Upper lobe of left lung (tissue), 6 donors: ENCODE data around the gene KIF15. TPM values are rescaled to one million over a fixed set of nuclear protein-coding genes. Genes with fewer than 3 reads are reported as not detected.

Source experiments
- ATAC-seq, 2 donors: fragments of 200-7000 bp; cut with Tn5 transposase; one replicate each; pipeline ENCODE4 v1.9.1; 2022; ENCODE audit warnings: mild to moderate bottlenecking in 2 of 2, moderate library complexity in 2 of 2; ENCODE audit not compliant: low FRiP score in 2 of 2
- DNase-seq, 2 donors: peaks; one replicate each; pipeline ENCODE4 v3.0.0-alpha.2; 2019 to 2020
- H3K27ac ChIP-seq, 4 donors: fragments of 200-600 bp; sonication (generic); one replicate each; pipeline ENCODE4 v1.5.1; 2016 to 2019
- H3K27me3 ChIP-seq, 4 donors: fragments of 200-600 bp; sonication (generic); one replicate each; pipeline ENCODE4 v1.5.1; 2017 to 2019
- H3K36me3 ChIP-seq, 4 donors: fragments of 200-600 bp; sonication (generic); one replicate each; pipeline ENCODE4 v1.5.1; 2016 to 2019
- H3K4me1 ChIP-seq, 4 donors: fragments of 200-600 bp; sonication (generic); one replicate each; pipeline ENCODE4 v1.5.1; 2018 to 2019
- H3K4me3 ChIP-seq, 4 donors: fragments of 200-600 bp; sonication (generic); one replicate each; pipeline ENCODE4 v1.5.1; 2017 to 2019; ENCODE audit warnings: mild to moderate bottlenecking in 2 of 4, moderate library complexity in 1 of 4
- H3K9me3 ChIP-seq, 4 donors: fragments of 200-600 bp; sonication (generic); one replicate each; pipeline ENCODE4 v1.5.1; 2018 to 2019
- CTCF ChIP-seq, 6 experiments: fragments of 450-650 bp in 4 of 6; fragments of 200-600 bp in 2 of 6; sonication (generic) in 2 of 6; IDR thresholded peaks; one replicate each; pipeline ENCODE4 v1.5.1; 2016 to 2019; ENCODE audit warnings: antibody characterized with exemption in 6 of 6
- EP300 ChIP-seq, 4 donors: sonication (generic); formaldehyde crosslinking; IDR thresholded peaks; one replicate each; pipeline ENCODE4 v1.5.1; 2017; ENCODE audit warnings: antibody characterized with exemption in 4 of 4, control low read depth in 2 of 4
- POLR2A ChIP-seq, 4 donors: fragments of 450-650 bp; IDR thresholded peaks; one replicate each; pipeline ENCODE4 v1.5.1; 2016 to 2017; ENCODE audit warnings: antibody characterized with exemption in 4 of 4, mild to moderate bottlenecking in 2 of 4
- POLR2AphosphoS5 ChIP-seq, 2 donors: sonication (generic); formaldehyde crosslinking; IDR thresholded peaks; one replicate each; pipeline ENCODE4 v1.5.1; 2017; ENCODE audit warnings: antibody characterized with exemption in 2 of 2
- WGBS, 2 donors: methylation state at CpG; one replicate each; pipeline ENCODE4 v1.1.5; 2017 to 2018; 5-methylcytosine and 5-hydroxymethylcytosine counted together
- total RNA-seq, 6 donors: library from RNA; depleted of rRNA in 4 of 6; stranded (reverse); fragments of >200 nt in 4 of 6; gene quantifications; one replicate each; pipeline versions ENCODE4 v1.1.0 to v1.2.1, GENCODE V29; 2016 to 2021
- donor health status: DM: no; HTN: no; CAD: no; lungs with moderate emphysema.
- donor health status: DM: no; HTN: yes; CAD: no; lungs with severe emphysema.

Gene KIF15
- total RNA-seq, 6 donors from 2014 or later, result 0.69 to 2.3 (median 0.89) TPM; not detected in 1

GRCh38 chr3:44762690-44763089 is 1.1 kb downstream of the KIF15 start:
- H3K36me3 ChIP-seq, result peaks cover 0 to 8% (median 0%) of the 10 kb centered on the region in 4 donors
- DNase-seq (no peak), ATAC-seq (no peak)
- no peaks in the 10 kb centered on the region for H3K27me3 ChIP-seq
- 25 to 47% methylated on average over 5 of the region's 5 CpGs for WGBS, 2 donors
- peaks cover 12 to 26% (median 16%) of the 10 kb centered on the region in 4 donors for H3K4me1 ChIP-seq
- TF ChIP-seq CTCF (IDR thresholded peaks at IDR 0.05) (no peak), POLR2A (IDR thresholded peaks at IDR 0.05) (no peak), EP300 (IDR thresholded peaks at IDR 0.05) (no peak), POLR2AphosphoS5 (IDR thresholded peaks at IDR 0.05) (no peak)
- peaks cover 0 to 5% (median 0%) of the 10 kb centered on the region in 4 donors for H3K9me3 ChIP-seq
- no peak overlapping the region for H3K27ac ChIP-seq
- no peak overlapping the region for H3K4me3 ChIP-seq

GRCh38 chr3:44764248-44764647 is 2.7 kb downstream of the KIF15 start:
- Histone ChIP-seq H3K27ac (no peak overlapping the region), H3K9me3 (peaks cover 0 to under 1% (median 0%) of the 10 kb centered on the region in 4 donors), H3K27me3 (no peaks in the 10 kb centered on the region), H3K4me3 (no peak overlapping the region), H3K36me3 (no peaks in the 10 kb centered on the region), H3K4me1 (peaks cover 12 to 26% (median 16%) of the 10 kb centered on the region in 4 donors)
- no peak for DNase-seq
- ATAC-seq, result no peak
- TF ChIP-seq EP300 (IDR thresholded peaks at IDR 0.05) (no peak), POLR2AphosphoS5 (IDR thresholded peaks at IDR 0.05) (no peak), POLR2A (IDR thresholded peaks at IDR 0.05) (no peak), CTCF (IDR thresholded peaks at IDR 0.05) (no peak)

GRCh38 chr3:44771424-44772098 is 10.0 kb downstream of the KIF15 start:
- no peaks in the 10 kb centered on the region for H3K36me3 ChIP-seq
- TF ChIP-seq POLR2AphosphoS5 (IDR thresholded peaks at IDR 0.05), result no peak
- no peak for TF ChIP-seq EP300 (IDR thresholded peaks at IDR 0.05)
- no peak for TF ChIP-seq POLR2A (IDR thresholded peaks at IDR 0.05)
- no peak for TF ChIP-seq CTCF (IDR thresholded peaks at IDR 0.05)
- H3K4me3 ChIP-seq, result no peak overlapping the region
- H3K9me3 ChIP-seq, result peaks cover 5 to 22% (median 19%) of the 10 kb centered on the region in 4 donors
- no peaks in the 10 kb centered on the region for H3K4me1 ChIP-seq
- DNase-seq (no peak), ATAC-seq (no peak)
- WGBS, 2 donors, result 91 to 96% methylated on average over 1 of the region's 1 CpG
- H3K27me3 ChIP-seq, result no peaks in the 10 kb centered on the region
- H3K27ac ChIP-seq, result no peak overlapping the region

GRCh38 chr3:44772099-44772442 is 10.5 kb downstream of the KIF15 start:
- TF ChIP-seq POLR2A (IDR thresholded peaks at IDR 0.05), result no peak
- TF ChIP-seq CTCF (IDR thresholded peaks at IDR 0.05), result no peak
- TF ChIP-seq POLR2AphosphoS5 (IDR thresholded peaks at IDR 0.05), result no peak
- TF ChIP-seq EP300 (IDR thresholded peaks at IDR 0.05), result no peak
- Histone ChIP-seq H3K27ac (no peak overlapping the region), H3K9me3 (peaks cover 5 to 22% (median 19%) of the 10 kb centered on the region in 4 donors), H3K4me1 (no peaks in the 10 kb centered on the region), H3K4me3 (no peak overlapping the region), H3K27me3 (no peaks in the 10 kb centered on the region), H3K36me3 (no peaks in the 10 kb centered on the region)
- no peak for DNase-seq
- 100% methylated on average over 1 of the region's 1 CpG for WGBS, 2 donors
- no peak for ATAC-seq

- H3K27me3 ChIP-seq, result no peaks in the 10 kb centered on the region
- TF ChIP-seq POLR2A (IDR thresholded peaks at IDR 0.05) (no peak), CTCF (IDR thresholded peaks at IDR 0.05) (no peak), POLR2AphosphoS5 (IDR thresholded peaks at IDR 0.05) (no peak), EP300 (IDR thresholded peaks at IDR 0.05) (no peak)
- 93 to 94% methylated on average over 4 of the region's 4 CpGs for WGBS, 2 donors
- no peaks in the 10 kb centered on the region for H3K36me3 ChIP-seq
- no peaks in the 10 kb centered on the region for H3K9me3 ChIP-seq
- ATAC-seq (no peak), DNase-seq (no peak)
- H3K4me3 ChIP-seq, result no peak overlapping the region
- no peaks in the 10 kb centered on the region for H3K4me1 ChIP-seq
- H3K27ac ChIP-seq, result no peak overlapping the region
Observed at GRCh38 chr3:44782891-44783290, 21.3 kb downstream of the KIF15 start.
